Keratinocyte (primary cell): ENCODE data around the gene DYNLRB1. TPM values are rescaled to one million over a fixed set of nuclear protein-coding genes. Genes with fewer than 3 reads are reported as not detected.

Experiments used
- DNase-seq: peaks from one replicate; pipeline ENCODE4 v3.0.0-alpha.2; 2011; ENCODE audit warnings: low read depth, missing footprints, low spot score
- FAIRE-seq: peaks from 2 replicates; lab custom pipeline; 2011; peaks lifted over from hg19 to GRCh38; lab: Jason Lieb, UNC
- H2AFZ ChIP-seq: 2 replicates; pipeline ENCODE4 v1.6.0; 2012; ENCODE audit warnings: low read length, control low read depth, inconsistent platforms; ENCODE audit not compliant: control insufficient read depth
- H3K27ac ChIP-seq: 2 replicates; pipeline ENCODE4 v1.5.1; 2011; ENCODE audit warnings: low read length; ENCODE audit not compliant: control insufficient read depth, insufficient read depth
- H3K27me3 ChIP-seq: 3 replicates; pipeline ENCODE4 v1.6.0; 2011; ENCODE audit warnings: low read length; ENCODE audit not compliant: control insufficient read depth, insufficient read depth; ENCODE audit errors: extremely low read depth
- H3K36me3 ChIP-seq, 2 experiments: 2 replicates in 1 of 2; 3 replicates in 1 of 2; pipeline ENCODE4 v1.5.1; 2011; ENCODE audit warnings: low read length in 2 of 2, mild to moderate bottlenecking in 1 of 2; ENCODE audit not compliant: control insufficient read depth in 2 of 2, insufficient read depth in 2 of 2; ENCODE audit errors: extremely low read depth in 1 of 2
- H3K4me1 ChIP-seq: 3 replicates; pipeline ENCODE4 v1.5.1; 2011; ENCODE audit warnings: low read length; ENCODE audit not compliant: control insufficient read depth, insufficient read depth; ENCODE audit errors: extremely low read depth
- H3K4me2 ChIP-seq: 3 replicates; pipeline ENCODE4 v1.6.0; 2011; ENCODE audit warnings: low read depth, low read length; ENCODE audit not compliant: control insufficient read depth, insufficient read depth; ENCODE audit errors: extremely low read depth
- H3K4me3 ChIP-seq, 3 experiments: fragments of 200-600 bp in 1 of 3; sonication (generic) in 1 of 3; 2 replicates in 2 of 3; 3 replicates in 1 of 3; pipeline ENCODE4 v1.5.1; 2011 to 2016; ENCODE audit warnings: low read length in 3 of 3, mild to moderate bottlenecking in 3 of 3, control low read depth in 2 of 3, inconsistent platforms in 1 of 3, low read depth in 1 of 3, mixed read lengths in 1 of 3, mixed run types in 1 of 3, moderate library complexity in 1 of 3; ENCODE audit not compliant: control insufficient read depth in 2 of 3, insufficient read depth in 2 of 3; ENCODE audit errors: extremely low read depth in 1 of 3
- H3K79me2 ChIP-seq: 2 replicates; pipeline ENCODE4 v1.6.0; 2012; ENCODE audit warnings: low read length; ENCODE audit not compliant: control insufficient read depth, insufficient read depth
- H3K9ac ChIP-seq: 3 replicates; pipeline ENCODE4 v1.6.0; 2011; ENCODE audit warnings: low read length; ENCODE audit not compliant: control insufficient read depth, insufficient read depth; ENCODE audit errors: extremely low read depth
- H3K9me1 ChIP-seq: 3 replicates; pipeline ENCODE4 v1.6.0; 2011; ENCODE audit warnings: low read length; ENCODE audit not compliant: control insufficient read depth, insufficient read depth; ENCODE audit errors: extremely low read depth
- H3K9me3 ChIP-seq: 2 replicates; pipeline ENCODE4 v1.5.1; 2012; ENCODE audit warnings: low read depth, low read length; ENCODE audit not compliant: control insufficient read depth
- H4K20me1 ChIP-seq: 3 replicates; pipeline ENCODE4 v1.6.0; 2011; ENCODE audit warnings: low read length; ENCODE audit not compliant: control insufficient read depth, insufficient read depth; ENCODE audit errors: extremely low read depth
- EZH2 ChIP-seq: IDR thresholded peaks from one replicate; pipeline ENCODE4 v1.6.1; 2012; ENCODE audit warnings: inconsistent platforms, mild to moderate bottlenecking, low read length, moderate library complexity
- dilution Hi-C: fragments of 300-500 bp; cut with MboI; formaldehyde crosslinking; loops from one replicate; pipeline ENCODE4 v1.7.0; 2020; ENCODE audit warnings: low sequenced_read_pairs; ENCODE audit not compliant: extremely low pct_ligation_motif_present
- polyA plus RNA-seq, 5 experiments: library from polyadenylated mRNA; depleted of rRNA in 3 of 5; stranded (reverse) in 3 of 5; stranded (forward) in 1 of 5; unstranded in 1 of 5; fragments of >200 nt; gene quantifications; 1 replicate in 1 of 5; 2 replicates in 3 of 5; 3 replicates in 1 of 5; pipeline versions ENCODE4 v1.2.1 to v1.2.3, GENCODE V29; 2011 to 2012; ENCODE audit warnings: missing spikeins in 2 of 5, low read depth in 1 of 5, low replicate concordance in 1 of 5
- TF ChIP-seq, protein P1 (sequence below), 3 experiments: IDR thresholded peaks in 1 of 3; conservative IDR thresholded peaks in 1 of 3; optimal IDR thresholded peaks in 1 of 3; 2 replicates in 2 of 3; 3 replicates in 1 of 3; pipeline versions ENCODE3 to v1.5.1; 2011; ENCODE audit warnings: low read length in 3 of 3, mild to moderate bottlenecking in 3 of 3, moderate library complexity in 2 of 3, control low read depth in 1 of 3, inconsistent platforms in 1 of 3; ENCODE audit not compliant: insufficient read depth in 2 of 3; ENCODE audit errors: extremely low read depth in 1 of 3

The DYNLRB1 gene
- polyA plus RNA-seq, 1 donor (not counting 4 experiments of a cell fraction or from before 2014, with no cell fraction given) = 156 TPM

DNA sequence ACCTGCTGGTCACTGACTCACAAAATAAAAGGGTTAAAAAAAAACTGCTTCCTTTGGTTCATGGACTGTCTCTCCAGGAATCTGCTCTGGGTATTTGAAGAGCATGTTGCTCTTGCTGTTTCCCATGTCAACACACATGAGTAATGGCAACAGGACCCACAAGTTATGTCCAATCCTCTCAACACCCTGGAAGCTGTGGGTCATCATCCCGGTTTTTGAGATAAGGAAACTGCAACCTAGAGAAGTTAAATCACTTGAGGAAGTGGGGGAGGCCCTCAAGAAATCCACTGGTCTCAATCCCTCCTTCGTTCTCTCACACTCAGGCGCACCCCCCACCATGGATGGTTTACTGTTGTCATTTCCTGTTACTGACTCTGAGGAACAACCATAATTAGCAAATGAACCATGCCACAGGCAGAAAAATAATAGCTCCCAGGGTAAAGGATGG is 54.7 kb downstream of the DYNLRB1 start:
- Histone ChIP-seq H3K9ac (no peak overlapping the region), H3K36me3 (peaks cover 7 to 10% of the 10 kb centered on the region in 2 experiments), H3K4me2 (no peak overlapping the region), H3K27me3 (no peaks in the 10 kb centered on the region), H3K4me1 (no peaks in the 10 kb centered on the region), H2AFZ (no peak overlapping the region), H3K27ac (no peak overlapping the region), H3K4me3 (no peak overlapping the region), H4K20me1 (no peaks in the 10 kb centered on the region), H3K9me1 (no peaks in the 10 kb centered on the region), H3K9me3 (no peaks in the 10 kb centered on the region), H3K79me2 (no peaks in the 10 kb centered on the region)
- FAIRE-seq (no peak), DNase-seq (no peak)
- dilution Hi-C loops = no loop called here
- TF ChIP-seq, protein P1, sequence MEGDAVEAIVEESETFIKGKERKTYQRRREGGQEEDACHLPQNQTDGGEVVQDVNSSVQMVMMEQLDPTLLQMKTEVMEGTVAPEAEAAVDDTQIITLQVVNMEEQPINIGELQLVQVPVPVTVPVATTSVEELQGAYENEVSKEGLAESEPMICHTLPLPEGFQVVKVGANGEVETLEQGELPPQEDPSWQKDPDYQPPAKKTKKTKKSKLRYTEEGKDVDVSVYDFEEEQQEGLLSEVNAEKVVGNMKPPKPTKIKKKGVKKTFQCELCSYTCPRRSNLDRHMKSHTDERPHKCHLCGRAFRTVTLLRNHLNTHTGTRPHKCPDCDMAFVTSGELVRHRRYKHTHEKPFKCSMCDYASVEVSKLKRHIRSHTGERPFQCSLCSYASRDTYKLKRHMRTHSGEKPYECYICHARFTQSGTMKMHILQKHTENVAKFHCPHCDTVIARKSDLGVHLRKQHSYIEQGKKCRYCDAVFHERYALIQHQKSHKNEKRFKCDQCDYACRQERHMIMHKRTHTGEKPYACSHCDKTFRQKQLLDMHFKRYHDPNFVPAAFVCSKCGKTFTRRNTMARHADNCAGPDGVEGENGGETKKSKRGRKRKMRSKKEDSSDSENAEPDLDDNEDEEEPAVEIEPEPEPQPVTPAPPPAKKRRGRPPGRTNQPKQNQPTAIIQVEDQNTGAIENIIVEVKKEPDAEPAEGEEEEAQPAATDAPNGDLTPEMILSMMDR (optimal IDR thresholded peaks at IDR 0.05 in 1 of 3, IDR thresholded peaks at IDR 0.05 in 1 of 3, conservative IDR thresholded peaks at IDR 0.05 in 1 of 3; ENCODE audit: extremely low read depth in 1 of 3, insufficient read depth in 2 of 3, low read length in 3 of 3) = no peak
- no peak for TF ChIP-seq EZH2

DNA sequence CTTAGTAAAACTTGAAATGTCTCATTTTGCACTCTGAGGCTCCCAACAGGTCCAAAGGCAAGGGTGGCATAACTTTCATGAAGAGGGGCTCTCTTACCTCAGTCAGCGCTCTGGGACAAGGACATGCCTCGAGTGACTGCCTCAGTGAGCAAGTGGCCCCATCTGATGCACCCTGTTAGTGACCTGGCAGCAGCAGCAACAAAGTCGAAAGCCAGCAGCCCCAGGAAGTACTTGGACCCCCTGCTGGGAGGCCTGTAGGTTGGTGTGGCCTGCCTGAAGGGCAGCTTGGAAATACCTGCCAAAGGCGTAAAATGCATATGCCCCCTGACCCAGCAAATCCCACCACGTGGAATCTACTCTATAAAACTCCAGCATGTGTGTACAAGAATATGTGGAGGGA is 55.5 kb downstream of the DYNLRB1 start:
- H3K79me2 ChIP-seq = no peaks in the 10 kb centered on the region
- no peaks in the 10 kb centered on the region for H3K9me3 ChIP-seq
- H3K4me1 ChIP-seq = no peaks in the 10 kb centered on the region
- FAIRE-seq (no peak), DNase-seq (no peak)
- H3K4me2 ChIP-seq = no peak overlapping the region
- no peak overlapping the region for H2AFZ ChIP-seq
- no peaks in the 10 kb centered on the region for H3K9me1 ChIP-seq
- H3K27ac ChIP-seq = no peak overlapping the region
- dilution Hi-C loops = no loop called here
- no peak overlapping the region for H3K4me3 ChIP-seq
- H4K20me1 ChIP-seq = no peaks in the 10 kb centered on the region
- peaks cover 7 to 10% of the 10 kb centered on the region in 2 experiments for H3K36me3 ChIP-seq
- no peaks in the 10 kb centered on the region for H3K27me3 ChIP-seq
- no peak for TF ChIP-seq EZH2
- TF ChIP-seq, protein P1 (optimal IDR thresholded peaks at IDR 0.05 in 1 of 3, IDR thresholded peaks at IDR 0.05 in 1 of 3, conservative IDR thresholded peaks at IDR 0.05 in 1 of 3; ENCODE audit: extremely low read depth in 1 of 3, insufficient read depth in 2 of 3, low read length in 3 of 3) = no peak
- H3K9ac ChIP-seq = no peak overlapping the region
